GM18499 (cell line): Measurements from ENCODE around the gene RASA4B.
A peak's percentile ranks its signal among the peaks of the same experiment; 100 is the strongest.
"Not testable (repeated sequence)": the region's sequence is repeated elsewhere in the genome, so short reads cannot be mapped to it uniquely, and the experiment has no call there.

Experiments used
- ATAC-seq: cut with Tn5 transposase; IDR thresholded peaks from one replicate; pipeline ENCODE4 v1.9.1; 2021; ENCODE audit warnings: moderate number of reproducible peaks; ENCODE audit not compliant: insufficient read depth, unreplicated experiment

RASA4B gene

GRCh38 chr7:102517550-102518147 lies at the start of gene RASA4B:
TSS of gene RASA4B (minus strand) at chr7:102517777. CDS start at chr7:102517710, 67 bp downstream.
- peak; percentile 24 for ATAC-seq

GRCh38 chr7:102550808-102551422 lies 33.3 kb upstream of the RASA4B start, which contains the start of gene SPDYE2:
TSS of gene SPDYE2 (plus strand) at chr7:102551226. CDS start at chr7:102553256, 2,030 bp downstream.
- ATAC-seq, result not testable (repeated sequence)

DNA sequence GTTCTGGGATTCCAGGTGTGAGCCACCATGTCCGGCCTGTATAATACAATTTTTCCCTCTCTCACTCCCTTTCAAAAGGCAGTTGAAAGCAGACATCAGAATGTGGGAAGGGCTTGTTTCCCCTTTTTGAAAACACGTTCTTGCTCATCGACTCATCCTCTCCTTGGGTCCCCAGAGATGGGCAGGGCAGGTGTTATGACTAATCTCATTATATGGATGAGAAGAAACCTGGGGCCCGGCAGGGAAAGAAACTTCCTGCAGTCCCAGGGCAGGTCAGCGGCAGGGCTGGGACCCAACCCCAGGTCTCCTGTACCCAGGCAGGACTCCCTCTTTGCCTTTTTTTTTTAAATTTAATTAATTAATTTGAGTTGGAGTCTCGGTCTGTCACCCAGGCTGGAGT lies 28.8 kb upstream of the RASA4B start:
- peak; percentile 62 for ATAC-seq

DNA sequence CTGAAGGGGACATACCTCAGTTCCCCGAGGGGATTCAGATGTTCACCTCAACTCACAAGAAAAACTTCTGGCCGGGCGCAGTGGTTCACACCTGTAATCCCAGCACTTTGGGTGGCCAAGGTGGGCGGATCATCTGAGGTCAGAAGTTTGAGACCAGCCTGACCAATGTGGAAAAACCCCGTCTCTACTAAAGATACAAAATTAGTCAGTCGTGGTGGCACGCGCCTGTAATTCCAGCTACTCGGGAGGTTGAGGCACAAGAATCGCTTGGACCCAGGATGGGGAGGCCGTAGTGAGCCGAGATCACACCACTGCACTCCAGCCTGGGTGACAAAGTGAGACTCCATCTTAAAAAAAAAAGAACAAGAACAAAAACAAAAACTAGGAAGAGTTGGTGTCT lies 27.7 kb upstream of the RASA4B start:
- not testable (repeated sequence) for ATAC-seq

- ATAC-seq, result not testable (repeated sequence)
Measured at GRCh38 chr7:102544372-102544771, 26.8 kb upstream of the RASA4B start.

DNA sequence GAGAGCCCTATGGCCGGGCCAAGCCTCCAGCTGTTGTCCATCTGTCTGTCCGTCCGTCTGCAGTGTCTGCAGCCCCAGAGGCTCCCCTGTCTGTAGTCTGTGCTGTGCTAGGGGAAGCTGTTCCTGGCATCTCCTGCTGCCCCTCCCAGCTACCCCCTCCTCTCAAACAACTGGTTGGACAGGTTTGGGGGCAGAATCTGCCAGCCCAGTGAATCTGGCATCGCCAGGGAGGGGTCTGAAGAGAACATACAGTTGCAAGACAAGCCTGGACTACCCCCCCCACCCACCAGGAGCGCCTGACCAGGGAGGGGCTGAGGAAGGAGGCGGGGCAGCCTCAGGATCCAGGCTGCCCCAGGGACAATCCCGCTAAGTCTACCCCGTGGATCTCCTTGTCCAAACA lies 26.0 kb upstream of the RASA4B start, which contains the start of gene UPK3BL2:
Gene UPK3BL2, minus strand, starts transcription at position 101 of the 400 bp plus-strand sequence. Its CDS starts 60 bp downstream, at position 41.
- ATAC-seq, result not testable (repeated sequence)

DNA sequence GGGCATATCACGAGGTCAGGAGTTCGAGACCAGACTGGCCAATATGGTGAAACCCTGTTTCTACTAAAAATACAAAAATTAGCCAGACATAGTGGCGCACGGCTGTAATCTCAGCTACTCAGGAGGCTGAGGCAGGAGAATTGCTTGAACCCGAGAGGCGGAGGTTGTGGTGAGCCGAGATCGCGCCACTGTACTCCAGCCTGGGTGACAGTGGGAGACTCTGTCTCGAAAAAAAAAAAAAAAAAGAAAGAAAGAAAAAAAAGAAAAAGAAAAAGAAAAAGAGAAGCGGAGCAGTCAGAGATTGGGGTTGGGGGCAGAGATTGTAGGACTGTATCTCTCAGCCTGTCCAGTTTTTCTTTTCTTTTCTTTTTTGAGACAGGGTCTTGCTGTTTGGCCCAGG lies 25.2 kb upstream of the RASA4B start:
- ATAC-seq, result not testable (repeated sequence)

DNA sequence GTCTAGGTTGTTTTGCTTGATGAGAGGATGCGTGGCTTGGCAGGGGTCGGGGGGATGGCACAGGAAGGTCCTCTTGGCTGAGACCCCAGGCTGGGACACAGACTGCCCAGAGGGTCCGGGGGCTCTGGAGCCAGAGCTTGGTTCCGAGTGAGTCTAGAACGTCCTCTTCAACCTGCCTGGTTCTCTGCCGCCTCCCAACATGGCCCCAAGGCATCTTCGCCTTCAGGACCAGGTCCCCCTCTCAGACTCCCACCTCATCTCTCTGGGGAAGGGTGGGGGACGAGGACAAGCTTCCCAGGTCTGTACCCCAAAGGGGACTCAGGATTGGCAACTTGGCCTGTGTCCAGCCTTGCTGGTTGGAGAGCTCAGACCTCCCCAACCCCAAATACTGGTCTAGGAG lies 24.5 kb upstream of the RASA4B start:
- ATAC-seq, result not testable (repeated sequence)

GRCh38 chr7:102540604-102541003 lies 23.0 kb upstream of the RASA4B start:
- ATAC-seq, result not testable (repeated sequence)

GRCh38 chr7:102535062-102535615 lies 17.6 kb upstream of the RASA4B start:
- not testable (repeated sequence) for ATAC-seq

DNA sequence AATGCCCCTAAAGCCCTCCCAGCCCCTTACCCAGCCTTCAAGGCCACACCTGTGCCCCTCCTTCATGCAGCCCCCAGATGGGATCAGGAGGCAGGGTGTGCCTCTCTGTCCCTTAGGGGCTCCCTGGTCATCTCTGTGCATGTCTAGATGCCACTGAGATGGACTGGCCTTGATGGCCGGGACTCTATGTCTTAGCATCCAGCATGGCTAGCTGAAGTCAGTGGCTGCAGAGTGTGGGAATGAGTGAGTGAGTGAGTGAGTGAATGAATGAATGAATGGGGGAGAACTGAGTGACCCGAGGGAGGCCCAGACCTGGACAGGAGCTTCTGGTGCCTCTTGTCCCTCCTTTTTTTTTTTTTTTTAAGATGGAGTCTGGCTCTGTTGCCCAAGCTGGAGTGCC lies 14.6 kb upstream of the RASA4B start:
- ATAC-seq, result not testable (repeated sequence)

DNA sequence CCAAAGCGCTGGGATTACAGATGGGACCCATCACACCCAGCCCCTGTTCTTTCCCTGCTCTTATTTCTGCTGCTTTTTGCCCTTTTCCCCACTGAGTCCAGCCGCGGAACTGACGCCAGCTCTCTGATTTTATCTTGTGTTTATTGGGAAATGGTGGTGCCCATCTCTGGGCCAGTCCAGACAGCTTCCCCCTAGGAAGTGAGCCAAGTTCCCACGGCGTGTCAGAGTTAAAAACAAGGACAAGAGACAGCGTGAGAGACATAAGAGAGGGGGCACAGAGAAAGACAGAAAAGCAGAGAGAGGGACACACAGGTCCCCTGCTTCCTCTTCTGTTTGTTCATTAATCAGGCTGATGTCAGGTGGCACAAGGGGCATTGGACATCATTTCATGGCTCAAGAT lies 14.0 kb upstream of the RASA4B start:
- ATAC-seq, result not testable (repeated sequence)

DNA sequence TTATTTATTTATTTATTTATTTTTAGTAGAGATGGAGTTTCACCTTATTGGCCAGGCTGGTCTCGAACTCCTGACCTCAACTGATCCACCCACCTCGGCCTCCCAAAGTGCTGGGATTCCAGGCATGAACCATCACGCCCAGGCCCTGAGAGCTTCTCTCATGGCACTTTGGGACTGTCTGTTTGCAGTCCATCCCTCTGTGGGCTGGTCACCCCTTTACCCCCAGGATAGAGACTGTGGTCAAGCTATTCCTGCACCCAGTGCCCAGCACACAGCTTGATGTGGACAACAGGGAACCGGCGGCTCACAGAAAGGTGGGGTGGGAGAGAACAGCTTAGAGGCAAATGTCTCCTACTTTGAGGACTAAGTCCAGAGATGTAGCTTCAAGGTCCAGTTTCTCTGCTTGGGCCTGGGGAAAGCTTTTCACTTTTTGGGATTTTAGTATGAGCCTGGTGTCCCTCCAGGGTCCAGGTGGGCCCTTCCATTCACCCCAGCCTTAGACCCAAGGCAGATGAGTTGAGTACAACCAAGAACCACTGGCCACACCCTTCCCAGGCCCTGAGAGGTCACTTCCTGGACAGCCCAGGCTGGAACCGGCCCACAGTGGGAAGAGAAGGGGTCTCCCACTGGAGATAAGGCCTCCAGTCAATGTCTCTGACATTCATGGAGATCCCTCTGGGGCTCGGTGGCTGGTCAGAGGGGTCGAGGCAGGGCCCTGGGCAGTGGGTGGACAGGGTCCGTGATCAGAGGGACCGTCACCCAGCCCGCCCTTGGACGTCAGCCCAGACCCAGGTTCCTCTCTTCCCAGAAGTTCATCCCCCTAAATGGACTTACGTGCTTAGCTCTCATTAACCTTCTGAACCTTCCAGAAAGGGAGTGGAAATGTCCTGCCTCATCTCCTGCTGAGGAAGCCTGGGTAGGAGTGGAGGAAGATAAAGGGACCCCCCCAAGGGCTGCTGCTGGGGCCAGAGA lies 10.5 kb upstream of the RASA4B start:
- not testable (repeated sequence) for ATAC-seq

- not testable (repeated sequence) for ATAC-seq
Measured at GRCh38 chr7:102527182-102527581, 9.6 kb upstream of the RASA4B start.

DNA sequence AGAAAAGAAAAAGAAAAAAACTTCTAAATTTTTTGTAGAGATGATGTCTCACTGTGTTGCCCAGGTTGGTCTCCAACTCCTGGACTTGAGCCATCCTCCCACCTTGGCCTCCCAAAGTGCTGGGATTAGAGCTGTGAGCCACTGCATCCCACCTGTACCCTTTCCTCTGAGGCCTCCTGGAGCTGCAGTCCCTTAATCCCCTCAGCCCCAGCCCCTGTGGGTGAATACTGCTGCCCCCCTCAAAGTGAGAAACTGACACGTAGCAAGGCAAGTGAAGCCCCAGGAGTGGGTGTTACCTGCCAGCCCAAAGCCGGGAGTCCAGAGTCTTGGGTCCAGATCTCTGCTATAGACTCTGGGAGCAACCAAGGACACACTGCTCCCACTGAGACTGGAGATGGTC lies 7.2 kb upstream of the RASA4B start:
- not testable (repeated sequence) for ATAC-seq

GRCh38 chr7:102520797-102521196 lies 3.2 kb upstream of the RASA4B start:
- ATAC-seq, result not testable (repeated sequence)

DNA sequence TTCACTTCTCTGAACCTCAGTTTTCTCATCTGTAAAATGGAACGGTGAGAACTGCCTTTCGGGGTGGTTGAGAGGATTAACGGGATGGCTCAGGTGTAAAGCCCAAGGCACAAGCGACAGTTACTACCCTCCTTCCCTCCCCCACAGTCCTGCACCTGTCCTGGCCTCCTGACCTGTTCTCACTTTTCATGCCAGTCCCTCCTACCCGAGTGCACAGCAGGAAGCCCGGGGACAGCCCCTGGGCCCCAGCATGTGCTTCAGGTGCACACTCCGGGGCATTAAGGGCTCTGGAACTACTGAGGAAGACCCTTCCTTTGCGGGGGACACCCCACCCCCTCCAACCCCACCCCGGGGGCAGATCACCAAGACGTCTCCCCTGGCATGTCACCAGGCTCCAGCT lies 626 bp downstream of the RASA4B start:
- ATAC-seq, result not testable (repeated sequence)

GRCh38 chr7:102515889-102516288 lies 1.7 kb downstream of the RASA4B start:
- not testable (repeated sequence) for ATAC-seq

GRCh38 chr7:102514881-102515721 lies 2.5 kb downstream of the RASA4B start:
- ATAC-seq, result peak; percentile 58
